ENCODE results near the gene SLC16A7. TPM values are rescaled to one million over a fixed set of nuclear protein-coding genes. Genes with fewer than 3 reads are reported as not detected.

The SLC16A7 gene
- polyA plus RNA-seq, 3 donors, result 4.4 to 6.8 (median 4.4) TPM

- DNase-seq (ENCODE audit: extremely low read depth in 1 of 11, low read depth in 9 of 11, low spot score in 4 of 11), result peak in 2 of 11 donors; percentile 1 to 2
Observed at GRCh38 chr12:59780605-59781135, 184.8 kb downstream of the SLC16A7 start.

- DNase-seq (ENCODE audit: extremely low read depth in 1 of 11, low read depth in 9 of 11, low spot score in 4 of 11), result no peak
Observed at GRCh38 chr12:59787610-59788009, 191.8 kb downstream of the SLC16A7 start.

GRCh38 chr12:59792647-59793046, 196.8 kb downstream of the SLC16A7 start:
- DNase-seq (ENCODE audit: extremely low read depth in 1 of 11, low read depth in 9 of 11, low spot score in 4 of 11), result no peak

GRCh38 chr12:59803735-59804134, 207.9 kb downstream of the SLC16A7 start:
- no peak for DNase-seq (ENCODE audit: extremely low read depth in 1 of 11, low read depth in 9 of 11, low spot score in 4 of 11)

GRCh38 chr12:59808317-59808910, 212.6 kb downstream of the SLC16A7 start:
- peak in 4 of 11 donors; percentile 3 to 14 (median 6) for DNase-seq (ENCODE audit: extremely low read depth in 1 of 11, low read depth in 9 of 11, low spot score in 4 of 11)

GRCh38 chr12:59811991-59812390, 216.2 kb downstream of the SLC16A7 start:
- no peak for DNase-seq (ENCODE audit: extremely low read depth in 1 of 11, low read depth in 9 of 11, low spot score in 4 of 11)

GRCh38 chr12:59812716-59813115, 216.9 kb downstream of the SLC16A7 start:
- no peak for DNase-seq (ENCODE audit: extremely low read depth in 1 of 11, low read depth in 9 of 11, low spot score in 4 of 11)

- DNase-seq (ENCODE audit: extremely low read depth in 1 of 11, low read depth in 9 of 11, low spot score in 4 of 11), result no peak
Observed at GRCh38 chr12:59820594-59821011, 224.8 kb downstream of the SLC16A7 start.

GRCh38 chr12:59823567-59823966, 227.7 kb downstream of the SLC16A7 start:
- no peak for DNase-seq (ENCODE audit: extremely low read depth in 1 of 11, low read depth in 9 of 11, low spot score in 4 of 11)

GRCh38 chr12:59827767-59828166, 231.9 kb downstream of the SLC16A7 start:
- DNase-seq (ENCODE audit: extremely low read depth in 1 of 11, low read depth in 9 of 11, low spot score in 4 of 11), result no peak

GRCh38 chr12:59828521-59828920, 232.7 kb downstream of the SLC16A7 start:
- no peak for DNase-seq (ENCODE audit: extremely low read depth in 1 of 11, low read depth in 9 of 11, low spot score in 4 of 11)

GRCh38 chr12:59833408-59833807, 237.6 kb downstream of the SLC16A7 start:
- DNase-seq (ENCODE audit: extremely low read depth in 1 of 11, low read depth in 9 of 11, low spot score in 4 of 11), result no peak

- peak in 2 of 11 donors; percentile 1 to 17 for DNase-seq (ENCODE audit: extremely low read depth in 1 of 11, low read depth in 9 of 11, low spot score in 4 of 11)
Observed at GRCh38 chr12:59834659-59835474, 239.0 kb downstream of the SLC16A7 start.

All from renal cortex interstitium (tissue), 11 donors.